HG02852 (cell line): ENCODE measurements around the gene TENM4.

Experiments used
- ATAC-seq: cut with Tn5 transposase; IDR thresholded peaks from one replicate; pipeline ENCODE4 v1.9.1; 2021; ENCODE audit warnings: mild to moderate bottlenecking, moderate library complexity; ENCODE audit not compliant: unreplicated experiment

TENM4 gene

GRCh38 chr11:78783846-78784245 is 657.0 kb downstream of the TENM4 start:
- ATAC-seq = no peak

DNA sequence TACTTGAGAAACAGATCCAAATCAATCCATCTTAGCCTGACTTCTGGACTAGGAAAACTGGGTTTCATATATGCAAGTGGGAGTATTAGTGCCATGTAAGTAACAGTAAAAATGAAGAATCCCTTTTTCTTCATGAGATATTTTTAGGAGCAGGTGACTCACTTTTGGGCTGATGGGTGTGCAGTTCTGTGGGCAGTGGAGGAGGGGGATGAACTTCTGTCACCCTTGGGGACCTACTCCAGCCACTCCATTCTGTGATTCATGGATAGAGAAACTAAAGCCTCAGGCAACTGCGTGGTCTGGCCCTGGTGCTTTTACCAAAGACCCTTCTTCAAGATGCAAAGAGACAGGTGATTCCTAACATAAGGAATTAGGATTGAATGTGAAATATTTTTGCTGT is 657.5 kb downstream of the TENM4 start:
- no peak for ATAC-seq

DNA sequence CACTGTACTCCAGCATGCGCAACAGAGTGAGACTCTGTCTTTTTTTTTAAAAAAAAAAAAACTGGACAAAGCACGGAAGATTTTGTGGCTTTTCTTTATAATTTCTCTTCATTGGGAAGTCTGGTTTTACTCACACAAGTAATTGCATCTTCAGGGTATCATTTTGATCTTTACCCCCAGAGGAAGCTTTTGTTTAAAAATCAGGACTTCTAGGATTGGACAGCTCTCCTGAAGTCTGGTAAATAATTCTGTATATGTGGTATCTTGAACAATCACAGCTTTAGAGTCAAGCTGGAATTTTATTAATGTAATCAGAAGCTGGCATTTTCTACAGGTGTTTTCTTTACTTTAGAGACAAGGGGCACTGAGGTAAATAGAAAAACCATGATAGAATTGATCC is 658.1 kb downstream of the TENM4 start:
- ATAC-seq = no peak

GRCh38 chr11:78780889-78781288 is 659.9 kb downstream of the TENM4 start:
- ATAC-seq = no peak

GRCh38 chr11:78773492-78773891 is 667.3 kb downstream of the TENM4 start:
- ATAC-seq = no peak

DNA sequence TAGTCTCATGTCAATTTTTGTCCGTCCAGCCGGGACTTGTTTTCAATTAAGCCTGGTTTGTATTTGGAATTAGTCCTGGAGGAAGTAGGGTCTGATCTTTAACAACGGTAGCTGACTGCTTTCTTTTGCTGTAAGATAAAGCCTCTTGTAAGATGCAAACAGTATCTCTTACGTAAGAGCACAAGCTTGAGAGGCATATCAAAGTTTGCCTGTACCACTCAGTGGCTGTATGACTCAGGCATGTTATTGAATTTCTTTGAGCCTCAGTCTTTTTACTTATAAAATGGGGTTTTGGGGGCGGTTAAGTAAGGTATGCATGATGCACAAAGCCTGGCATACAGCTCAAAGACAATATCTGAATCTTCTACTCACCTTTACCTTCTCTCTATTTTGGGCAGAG is 667.8 kb downstream of the TENM4 start:
- ATAC-seq = no peak

GRCh38 chr11:78772186-78772585 is 668.6 kb downstream of the TENM4 start:
- ATAC-seq = no peak

- ATAC-seq = no peak
Observed at GRCh38 chr11:78770931-78771330, 669.9 kb downstream of the TENM4 start.

GRCh38 chr11:78768971-78769370 is 671.9 kb downstream of the TENM4 start:
- no peak for ATAC-seq

DNA sequence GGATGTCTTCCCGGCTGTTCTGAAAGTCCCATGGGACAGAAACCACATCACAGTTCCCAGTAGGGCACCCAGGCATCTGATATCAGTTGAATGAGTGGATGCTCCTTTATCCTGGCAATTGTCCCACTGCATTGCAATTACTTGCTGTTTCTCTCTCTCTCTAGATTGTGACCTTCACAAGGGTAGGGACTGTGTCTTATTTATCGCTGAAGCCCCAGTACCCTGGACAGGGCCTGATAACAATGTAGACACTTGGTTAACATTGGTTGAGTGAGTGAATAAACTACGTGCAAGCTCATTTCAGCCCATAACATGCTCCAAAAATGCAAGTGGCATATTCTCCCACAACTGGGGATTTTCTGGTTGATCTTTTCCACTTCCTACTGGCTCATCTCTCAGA is 672.5 kb downstream of the TENM4 start:
- ATAC-seq = no peak

GRCh38 chr11:78767027-78767932 is 673.5 kb downstream of the TENM4 start:
- no peak for ATAC-seq

GRCh38 chr11:78764946-78765345 is 675.9 kb downstream of the TENM4 start:
- ATAC-seq = no peak

DNA sequence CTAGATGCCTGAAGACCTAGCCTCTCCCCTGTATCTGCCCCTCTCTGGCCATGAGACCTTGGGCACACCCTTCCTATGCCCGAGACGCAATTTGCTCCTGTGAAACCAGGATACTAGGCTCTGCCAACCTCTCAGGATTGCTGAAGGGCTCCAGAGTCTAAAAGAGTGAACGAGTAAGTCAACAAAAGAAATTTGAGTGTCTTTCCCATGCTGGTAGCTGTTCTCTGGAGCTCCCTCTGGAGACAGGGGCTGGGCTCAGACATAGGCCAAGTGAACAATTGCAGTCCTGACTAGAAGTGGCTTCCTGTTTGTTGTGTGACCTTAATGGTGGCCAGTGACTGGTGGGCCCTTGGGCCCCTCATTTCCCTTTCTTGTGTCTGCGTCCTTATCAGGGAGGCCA is 677.2 kb downstream of the TENM4 start:
- ATAC-seq = no peak

GRCh38 chr11:78762105-78762504 is 678.7 kb downstream of the TENM4 start:
- ATAC-seq = no peak

- ATAC-seq = no peak
Observed at GRCh38 chr11:78759071-78759470, 681.8 kb downstream of the TENM4 start.

- no peak for ATAC-seq
Observed at GRCh38 chr11:78753297-78753696, 687.5 kb downstream of the TENM4 start.

DNA sequence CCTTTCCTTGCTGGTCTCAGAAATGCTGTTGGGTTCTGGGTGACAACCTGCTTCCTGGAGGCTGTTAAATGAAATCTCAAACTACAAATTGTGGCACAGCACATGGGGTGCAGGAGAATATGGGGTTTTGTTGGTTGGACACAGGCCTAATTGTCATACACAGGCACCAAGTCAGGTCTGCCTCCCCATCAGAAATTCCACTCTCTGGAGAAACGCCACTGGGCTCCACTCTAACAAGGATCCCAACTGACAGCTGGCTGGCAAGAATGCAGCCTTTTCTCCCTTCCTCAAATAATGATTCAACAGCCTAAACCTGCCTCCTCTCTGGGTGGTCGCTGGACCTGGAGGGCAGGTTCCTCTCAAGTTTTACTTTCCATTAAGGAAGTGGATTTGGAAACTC is 688.3 kb downstream of the TENM4 start:
- no peak for ATAC-seq

- ATAC-seq = no peak
Observed at GRCh38 chr11:78748918-78749690, 691.7 kb downstream of the TENM4 start.

DNA sequence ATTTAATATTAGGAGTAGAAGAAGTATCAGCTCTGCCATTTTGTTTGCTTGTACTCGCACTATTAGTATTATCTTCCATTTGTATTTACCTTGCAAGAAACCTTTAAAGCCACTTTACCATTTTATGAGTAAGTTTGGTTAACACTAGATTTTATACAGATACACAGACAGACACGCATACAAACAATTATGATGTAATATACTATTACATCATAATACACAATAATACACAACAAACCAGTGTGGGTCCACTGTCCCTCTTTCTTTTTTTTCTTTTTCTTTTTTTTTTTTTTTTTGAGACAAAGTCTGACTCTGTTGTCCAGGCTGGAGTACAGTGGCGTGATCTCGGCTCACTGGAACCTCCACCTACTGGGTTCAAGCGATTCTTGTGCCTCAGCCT is 695.9 kb downstream of the TENM4 start:
- no peak for ATAC-seq

GRCh38 chr11:78744202-78744601 is 696.6 kb downstream of the TENM4 start:
- ATAC-seq = no peak

DNA sequence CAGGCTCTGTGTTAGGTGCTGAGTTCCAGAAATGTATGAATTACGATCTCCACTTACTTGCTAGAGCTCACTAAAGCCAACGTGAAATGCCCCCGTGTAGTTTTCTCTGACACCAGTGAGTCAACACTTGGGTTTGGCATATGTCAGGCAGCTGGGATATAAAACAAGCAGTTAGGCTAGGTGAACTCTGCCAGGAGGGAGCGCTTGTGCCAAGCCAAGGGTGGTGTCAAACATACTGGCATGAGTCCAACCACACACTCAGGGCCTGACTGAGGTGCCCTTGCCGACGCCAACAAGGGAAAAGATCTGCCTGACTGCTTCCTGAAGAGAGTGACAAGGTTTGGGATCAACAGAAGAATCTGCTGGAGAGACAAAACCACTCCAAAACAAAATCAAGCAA is 698.4 kb downstream of the TENM4 start:
- no peak for ATAC-seq

GRCh38 chr11:78741741-78742140 is 699.1 kb downstream of the TENM4 start:
- no peak for ATAC-seq
